Epithelial cell of proximal tubule (primary cell): ENCODE measurements around the gene ROCK2. TPM values are rescaled to one million over a fixed set of nuclear protein-coding genes. Genes with fewer than 3 reads are reported as not detected.

ENCODE experiments used
- DNase-seq: peaks from one replicate; pipeline ENCODE4 v3.0.0-alpha.2; 2011; ENCODE audit warnings: low read depth
- H3K4me3 ChIP-seq: 2 replicates; pipeline ENCODE4 v1.5.1; 2011; ENCODE audit warnings: low read depth, mild to moderate bottlenecking, low read length
- total RNA-seq: library from RNA; depleted of rRNA; stranded (reverse); fragments of >200 nt; gene quantifications from 2 replicates; pipeline ENCODE4 v1.2.3, GENCODE V29; 2015
- TF ChIP-seq, protein P1 (sequence below): conservative IDR thresholded peaks from 2 replicates; pipeline ENCODE4 v1.5.1; 2012; ENCODE audit warnings: low read depth, mild to moderate bottlenecking, low read length

The ROCK2 gene
- total RNA-seq, 1 donor from 2014 or later = 22.2 TPM

GRCh38 chr2:11370377-11371091 lies 26.1 kb upstream of the ROCK2 start:
- DNase-seq = no peak
- TF ChIP-seq, protein P1, sequence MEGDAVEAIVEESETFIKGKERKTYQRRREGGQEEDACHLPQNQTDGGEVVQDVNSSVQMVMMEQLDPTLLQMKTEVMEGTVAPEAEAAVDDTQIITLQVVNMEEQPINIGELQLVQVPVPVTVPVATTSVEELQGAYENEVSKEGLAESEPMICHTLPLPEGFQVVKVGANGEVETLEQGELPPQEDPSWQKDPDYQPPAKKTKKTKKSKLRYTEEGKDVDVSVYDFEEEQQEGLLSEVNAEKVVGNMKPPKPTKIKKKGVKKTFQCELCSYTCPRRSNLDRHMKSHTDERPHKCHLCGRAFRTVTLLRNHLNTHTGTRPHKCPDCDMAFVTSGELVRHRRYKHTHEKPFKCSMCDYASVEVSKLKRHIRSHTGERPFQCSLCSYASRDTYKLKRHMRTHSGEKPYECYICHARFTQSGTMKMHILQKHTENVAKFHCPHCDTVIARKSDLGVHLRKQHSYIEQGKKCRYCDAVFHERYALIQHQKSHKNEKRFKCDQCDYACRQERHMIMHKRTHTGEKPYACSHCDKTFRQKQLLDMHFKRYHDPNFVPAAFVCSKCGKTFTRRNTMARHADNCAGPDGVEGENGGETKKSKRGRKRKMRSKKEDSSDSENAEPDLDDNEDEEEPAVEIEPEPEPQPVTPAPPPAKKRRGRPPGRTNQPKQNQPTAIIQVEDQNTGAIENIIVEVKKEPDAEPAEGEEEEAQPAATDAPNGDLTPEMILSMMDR = no peak
- H3K4me3 ChIP-seq = no peak overlapping the region

GRCh38 chr2:11368059-11368572 lies 23.7 kb upstream of the ROCK2 start:
- H3K4me3 ChIP-seq = no peak overlapping the region
- TF ChIP-seq, protein P1 = no peak
- DNase-seq = no peak

GRCh38 chr2:11367170-11367730 lies 22.8 kb upstream of the ROCK2 start:
- no peak for DNase-seq
- no peak overlapping the region for H3K4me3 ChIP-seq
- TF ChIP-seq, protein P1 = no peak

DNA sequence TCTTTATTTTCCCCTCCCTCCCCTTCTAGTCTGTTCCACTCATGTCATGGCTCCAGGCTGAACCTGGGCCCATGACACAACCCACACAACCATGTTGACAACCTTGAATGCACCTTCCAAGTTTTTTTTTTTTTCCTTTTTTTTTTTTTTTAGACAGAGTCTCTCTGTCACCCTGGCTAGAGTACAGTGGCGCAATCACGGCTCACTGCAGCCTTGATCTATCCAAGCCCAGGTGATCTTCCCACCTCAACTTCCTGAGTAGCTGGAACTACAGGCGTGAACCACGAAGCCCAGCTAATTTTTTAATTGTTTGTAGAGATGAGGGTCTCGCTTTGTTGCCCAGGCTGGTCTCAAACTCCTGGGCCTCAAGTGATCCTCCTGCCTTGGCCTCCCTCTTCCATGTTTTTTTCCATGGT lies 21.9 kb upstream of the ROCK2 start:
- DNase-seq = no peak
- H3K4me3 ChIP-seq = no peak overlapping the region
- TF ChIP-seq, protein P1 = no peak

GRCh38 chr2:11365096-11365879 lies 20.9 kb upstream of the ROCK2 start:
- H3K4me3 ChIP-seq = no peak overlapping the region
- TF ChIP-seq, protein P1 = no peak
- no peak for DNase-seq

DNA sequence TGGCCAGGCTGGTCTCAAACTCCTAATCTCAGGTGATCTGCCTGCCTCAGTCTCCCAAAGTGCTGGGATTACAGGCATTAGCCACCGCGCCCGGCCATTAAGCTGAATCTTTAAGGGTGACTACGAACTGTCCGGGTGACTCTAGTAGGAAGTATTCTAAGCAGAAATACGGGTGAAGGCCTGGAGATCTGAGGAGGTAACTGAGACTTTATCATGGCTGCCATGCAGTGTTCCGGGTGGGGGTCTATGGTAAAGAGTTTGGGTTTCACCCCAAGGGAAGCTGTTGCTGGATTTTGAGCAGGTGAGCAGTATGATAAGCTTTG lies 20.1 kb upstream of the ROCK2 start:
- no peak for DNase-seq
- H3K4me3 ChIP-seq = no peak overlapping the region
- TF ChIP-seq, protein P1 = no peak
